Colon (tissue), 2 donors: ENCODE results near the gene SPG7.

Source experiments
- FAIRE-seq: peaks from 2 replicates; lab custom pipeline; 2012; peaks lifted over from hg19 to GRCh38; lab: Jason Lieb, UNC
- donor health status: control.
- donor health status: control.

Gene SPG7

DNA sequence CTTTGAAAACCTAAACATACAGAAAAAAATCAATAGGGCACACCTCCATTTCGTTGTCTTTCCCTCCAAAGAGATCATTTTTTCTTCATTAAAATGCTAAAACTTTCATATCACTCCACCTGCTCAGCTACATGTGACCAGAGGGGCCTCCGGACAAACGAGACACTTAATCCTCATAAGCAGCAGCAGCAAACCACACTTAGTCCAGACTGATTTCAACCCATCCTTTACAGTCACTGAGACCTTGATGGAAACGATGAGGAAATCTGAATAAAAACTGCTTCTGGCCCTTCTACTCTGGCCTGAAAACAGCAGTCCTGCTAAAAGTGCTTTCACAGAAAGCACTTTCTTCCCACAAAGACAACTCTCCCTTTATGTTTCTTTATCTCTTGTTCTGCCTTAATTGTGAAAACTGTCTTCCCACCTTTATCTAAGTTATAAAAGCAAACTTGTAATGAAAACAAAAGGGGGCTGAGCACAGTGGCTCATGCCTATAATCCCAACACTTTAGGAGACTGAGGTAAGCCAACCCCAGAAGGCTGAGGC lies 22.4 kb upstream of the SPG7 start:
- FAIRE-seq: no peak

DNA sequence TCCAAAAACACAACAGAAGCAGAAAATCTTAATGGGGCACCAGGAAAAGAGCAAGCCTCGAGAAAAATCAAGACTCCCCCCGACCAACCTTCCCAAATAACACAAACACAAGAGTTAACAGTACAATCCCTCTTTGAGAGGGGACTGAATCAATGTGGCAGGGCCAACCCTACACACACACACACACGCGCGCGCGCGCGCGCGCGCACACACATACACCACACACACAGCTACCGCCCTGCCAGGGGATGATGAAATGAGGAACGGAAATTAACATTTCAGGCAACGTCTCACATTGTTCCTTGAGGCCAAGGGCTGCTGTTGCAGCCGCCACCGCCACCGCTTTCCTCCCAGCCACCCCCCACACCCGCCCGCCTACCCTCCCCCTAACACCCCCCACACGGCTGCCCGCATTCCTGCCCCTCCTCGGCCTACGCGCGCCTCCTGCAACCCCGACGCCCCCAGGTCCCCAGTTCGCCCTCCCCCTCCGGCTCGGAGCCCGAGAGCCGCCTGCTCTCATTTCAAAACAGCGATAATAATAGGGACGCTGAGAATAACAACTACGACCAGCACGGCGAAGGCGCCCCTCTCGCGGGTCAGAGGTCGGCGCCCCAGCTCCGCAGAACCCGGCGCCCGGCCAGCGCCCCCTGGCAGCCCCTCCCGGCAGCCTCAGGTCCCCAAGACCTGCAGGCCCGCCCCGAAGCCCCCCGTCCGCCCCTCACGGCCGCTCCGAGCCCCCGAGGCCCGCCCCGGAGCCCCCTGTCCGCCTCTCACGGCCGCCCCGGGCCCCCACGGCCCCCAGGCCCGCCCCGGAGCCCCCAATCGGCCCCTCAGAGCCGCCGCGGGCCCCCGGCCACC lies 18.9 kb upstream of the SPG7 start:
- no peak for FAIRE-seq

DNA sequence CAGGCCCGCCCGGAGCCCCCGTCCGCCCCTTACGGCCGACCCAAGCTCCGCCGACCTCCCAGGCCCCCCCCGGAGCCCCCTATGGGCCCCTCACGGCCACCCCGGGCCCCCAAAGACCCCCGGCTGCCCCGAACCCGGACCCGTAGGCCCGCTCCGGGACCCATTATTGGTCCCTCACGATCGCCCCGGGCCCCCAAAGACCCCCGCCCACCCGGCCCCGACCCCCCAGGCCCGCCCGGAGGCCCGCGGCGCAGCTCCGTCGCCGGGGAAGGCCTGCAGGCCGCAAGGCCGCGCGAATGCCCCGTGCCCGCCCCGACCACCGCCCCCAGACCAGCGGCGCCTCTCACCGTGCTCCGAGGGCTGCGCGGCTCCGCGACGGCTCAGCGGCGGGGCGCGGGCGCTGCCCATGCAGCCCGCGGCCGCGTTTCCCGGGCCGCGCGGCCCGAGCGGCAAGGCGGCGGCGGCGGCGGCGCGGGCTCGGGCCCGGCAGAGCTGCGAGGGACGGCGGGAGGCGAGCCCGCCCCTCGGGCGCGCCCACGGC lies 18.2 kb upstream of the SPG7 start:
- no peak for FAIRE-seq

DNA sequence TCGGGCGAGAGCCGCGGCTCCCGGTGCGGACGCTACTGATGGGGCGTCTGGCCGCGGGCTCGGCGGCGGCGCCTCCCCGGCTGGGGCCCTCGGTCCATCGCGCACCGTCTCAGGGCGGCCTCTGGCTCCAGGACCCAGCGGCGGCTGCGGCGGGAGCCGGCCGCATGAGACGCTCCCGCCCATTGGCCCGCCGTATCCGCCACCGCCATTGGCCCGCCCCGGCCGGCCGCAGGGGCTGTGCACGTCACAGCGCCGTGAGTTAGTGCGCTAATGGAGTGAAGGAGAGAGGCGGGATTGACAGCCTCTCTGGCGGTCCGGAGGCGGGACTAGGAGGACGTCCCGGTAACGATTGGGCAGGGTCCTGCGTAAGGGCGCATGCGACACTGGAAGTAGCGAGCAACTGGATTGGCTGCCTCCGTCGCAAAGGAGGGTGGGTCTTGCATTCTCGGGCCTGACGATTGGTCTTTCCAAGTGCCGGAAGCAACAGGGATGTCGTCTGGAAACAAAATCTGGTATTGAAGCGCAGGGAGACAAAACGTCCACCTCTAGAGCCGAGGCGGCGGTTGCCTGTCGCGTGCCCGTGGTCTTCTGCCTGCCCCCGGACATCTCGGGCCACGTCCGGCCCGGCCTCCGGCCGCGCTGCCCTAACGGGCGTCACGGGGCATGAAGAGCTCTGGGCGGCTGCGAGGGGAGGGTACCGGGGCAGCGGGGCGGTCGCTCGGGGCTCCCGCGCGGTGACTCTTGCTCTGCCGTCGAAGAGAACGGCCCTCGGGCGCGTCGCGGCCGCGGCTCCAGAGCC lies 17.6 kb upstream of the SPG7 start, which contains the start of gene ANKRD11:
ANKRD11 (minus strand) TSS at position 123 of the 799 bp plus-strand sequence. CDS start 173,542 bp downstream, outside the sequence.
- no peak for FAIRE-seq

DNA sequence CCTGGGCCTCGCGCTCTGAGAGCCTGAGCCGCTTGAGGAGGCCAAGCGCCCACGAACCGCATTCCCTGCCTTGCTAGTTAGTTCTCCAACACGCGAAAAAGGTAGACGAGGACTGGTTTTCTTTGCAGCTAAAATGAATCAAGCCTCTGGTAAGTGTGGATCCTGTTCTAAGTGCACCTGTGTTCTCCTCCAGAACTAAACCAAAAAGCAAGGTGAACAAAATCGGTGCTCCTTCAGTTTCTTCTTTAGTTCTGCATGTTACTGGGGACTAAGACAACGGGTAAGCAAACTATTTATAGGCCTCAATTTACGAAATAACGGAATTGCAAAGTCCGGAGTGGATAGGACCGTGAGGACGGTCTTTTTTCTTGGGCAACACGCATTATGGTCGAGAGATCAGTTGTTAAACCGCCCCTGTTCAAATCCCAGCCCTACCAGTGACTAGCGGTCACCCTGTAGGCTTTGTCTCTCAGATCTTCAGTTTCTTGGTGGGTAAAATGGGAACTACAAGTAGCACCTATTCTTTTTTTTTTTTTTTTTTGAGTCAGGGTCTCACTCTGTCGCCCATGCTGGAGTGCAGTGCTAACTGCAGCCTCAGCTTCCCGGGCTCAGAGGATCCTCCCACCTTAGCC lies 16.8 kb upstream of the SPG7 start:
- FAIRE-seq: no peak

DNA sequence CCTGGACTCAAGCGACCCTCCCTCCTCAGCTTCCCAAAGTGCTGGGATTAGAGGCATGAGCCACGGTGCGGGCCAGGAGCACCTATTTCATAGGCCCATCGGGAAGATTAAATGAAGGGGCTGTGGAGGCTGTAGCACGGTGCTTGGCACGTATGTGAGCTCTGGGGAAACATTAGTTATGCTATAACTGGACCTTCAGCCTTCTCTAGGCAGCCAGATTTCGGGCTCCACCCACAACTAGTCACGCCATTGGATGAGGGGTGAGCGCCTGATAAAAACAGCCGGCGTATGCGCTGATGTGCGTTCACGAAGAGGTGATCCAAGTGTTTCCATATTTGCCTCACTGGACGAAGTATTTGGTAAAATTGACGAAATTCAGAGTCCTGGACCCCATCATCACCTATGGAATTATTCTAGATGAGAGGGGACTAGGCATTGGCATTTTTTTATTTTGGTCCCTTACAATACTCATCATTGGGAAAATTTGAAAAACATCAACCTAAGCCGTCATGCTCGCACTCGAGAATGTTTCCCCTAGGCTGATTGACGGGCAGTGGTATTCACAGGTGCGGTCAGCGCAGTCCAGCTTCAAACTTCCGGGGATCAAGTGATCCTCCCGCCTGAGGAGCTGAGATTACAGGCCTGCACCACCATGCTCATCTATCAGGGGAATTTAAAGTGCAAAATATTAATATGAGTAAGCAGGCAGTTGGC lies 16.1 kb upstream of the SPG7 start:
- no peak for FAIRE-seq

DNA sequence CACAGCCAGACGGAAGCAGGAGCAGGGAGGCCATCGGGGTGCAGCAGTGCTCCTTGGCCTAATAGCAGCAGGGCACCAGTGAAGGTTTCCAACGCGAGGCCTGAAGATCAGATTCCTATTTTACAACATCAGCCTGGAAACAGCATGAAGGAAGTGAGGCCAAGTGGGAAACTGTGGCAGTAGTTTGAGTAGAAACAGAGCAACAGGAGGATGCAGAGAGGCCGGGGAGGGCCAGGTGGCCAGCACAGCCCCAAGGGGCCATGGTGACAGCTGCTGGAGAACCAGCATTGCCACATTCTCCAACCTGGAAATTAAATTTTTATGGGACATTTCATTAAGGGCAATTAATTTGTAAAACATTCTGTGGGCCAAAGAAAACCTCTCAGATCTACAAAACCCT lies 14.4 kb upstream of the SPG7 start:
- FAIRE-seq: no peak

DNA sequence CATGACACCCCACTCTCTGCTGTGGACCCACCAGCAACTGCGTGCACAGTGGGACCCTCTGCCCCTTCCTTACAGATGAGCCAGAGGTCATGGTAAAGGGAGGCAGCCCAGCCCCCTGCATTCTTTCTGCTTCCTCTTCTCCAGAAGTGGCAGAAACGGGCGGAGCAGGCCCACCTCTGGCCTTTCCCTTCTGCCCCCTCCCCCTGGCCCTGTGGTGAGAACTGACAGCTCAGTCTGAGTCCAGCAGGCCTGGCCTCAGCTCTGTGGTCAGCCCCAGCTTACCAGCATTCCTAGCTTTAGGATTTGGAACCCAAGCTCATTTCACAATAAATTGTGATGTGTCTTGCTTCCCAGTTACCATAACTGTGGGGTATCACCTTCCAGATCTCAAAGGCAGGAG lies 13.1 kb upstream of the SPG7 start:
- no peak for FAIRE-seq

DNA sequence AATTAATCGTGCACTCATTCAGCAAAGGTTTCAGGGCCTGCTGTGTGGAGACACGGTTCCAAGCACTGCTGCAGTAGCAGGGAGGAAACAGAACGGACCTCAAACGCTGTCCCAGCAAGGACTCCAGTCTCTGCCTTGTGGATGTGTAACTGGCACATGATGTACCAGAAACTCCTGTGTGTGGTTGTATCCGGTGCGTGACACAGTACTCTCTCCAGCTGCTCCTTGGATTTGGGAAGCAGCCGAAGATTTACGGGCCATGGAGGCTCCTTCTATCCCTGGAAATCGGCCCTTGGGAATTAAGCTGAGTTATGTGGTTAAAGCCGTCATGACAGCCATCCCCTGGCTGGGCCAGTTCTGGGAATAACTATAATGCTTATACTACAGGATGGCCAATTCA lies 9.4 kb upstream of the SPG7 start:
- FAIRE-seq: no peak

DNA sequence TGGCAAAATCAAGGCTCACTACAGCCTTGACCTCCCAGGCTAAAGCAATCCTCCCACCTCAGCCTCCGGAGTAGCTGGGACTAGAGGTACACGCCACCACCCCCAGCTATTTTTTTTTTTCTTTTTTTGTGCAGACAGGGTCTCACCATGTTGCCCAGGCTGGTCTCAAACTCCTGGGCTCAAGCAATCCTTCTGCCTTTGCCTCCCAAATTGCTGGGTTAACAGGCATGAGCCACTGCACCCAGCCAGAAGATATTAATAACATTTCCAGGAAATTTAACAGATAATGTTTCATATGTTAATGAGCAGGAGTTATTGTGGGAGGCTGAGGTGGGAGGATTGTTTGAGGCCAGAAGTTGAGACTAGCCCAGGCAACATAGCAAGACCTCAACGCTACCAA lies 8.4 kb upstream of the SPG7 start:
- FAIRE-seq: no peak

DNA sequence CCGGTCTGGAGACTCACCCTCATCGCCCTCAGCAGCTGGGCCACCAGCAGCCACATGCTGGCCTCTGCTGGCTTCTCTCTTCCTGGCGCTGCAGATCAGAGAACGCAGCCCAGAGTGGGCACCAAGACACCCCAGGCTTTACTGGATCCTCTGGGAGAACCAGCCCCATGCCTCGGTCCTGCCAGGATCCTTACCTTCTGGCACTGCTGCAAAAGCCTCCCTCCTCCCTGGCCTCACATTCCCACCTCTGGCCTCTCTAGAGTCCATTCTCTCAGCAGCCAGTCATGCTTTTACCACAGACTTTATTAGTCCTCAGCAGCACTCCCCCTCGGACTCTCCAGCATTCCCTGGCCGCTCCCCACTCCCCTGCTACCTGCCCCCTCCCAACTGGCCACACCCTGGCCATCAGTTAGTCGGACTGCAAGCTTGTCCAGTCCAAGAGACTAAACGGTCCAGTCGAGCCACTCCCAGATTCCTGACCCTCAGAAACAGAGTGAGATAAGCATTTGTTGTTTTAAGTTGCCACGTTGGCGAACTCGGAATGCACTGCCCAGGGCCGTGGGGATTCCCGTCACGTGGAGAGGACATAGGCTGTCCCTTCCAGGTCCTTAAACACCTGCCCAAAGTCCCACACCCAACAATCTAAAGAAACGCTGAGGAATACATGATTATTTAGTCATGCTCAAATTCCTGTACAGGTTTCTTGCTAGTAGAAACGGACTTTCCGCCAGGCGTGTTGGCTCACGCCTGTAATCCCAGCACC lies 5.9 kb upstream of the SPG7 start:
- FAIRE-seq: no peak

DNA sequence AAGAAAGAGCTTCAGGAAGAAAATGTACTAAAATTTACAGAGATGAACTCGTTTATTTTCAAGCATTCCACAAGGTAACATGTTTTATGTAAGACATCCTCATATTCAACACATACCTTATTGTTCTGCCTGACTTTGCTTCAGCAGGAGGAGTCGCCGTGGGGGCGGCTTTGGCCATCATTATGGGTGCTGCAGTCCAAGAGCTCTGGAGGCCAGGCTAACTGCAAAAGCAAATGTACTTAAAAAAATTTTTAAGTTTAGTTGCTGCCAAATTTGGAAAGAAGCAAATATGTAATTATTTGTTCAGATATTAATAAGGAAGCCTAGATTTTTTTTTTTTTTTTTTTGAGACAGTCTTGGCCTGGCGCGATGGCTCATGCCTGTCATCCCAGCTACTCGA lies 4.1 kb upstream of the SPG7 start:
- FAIRE-seq: no peak

DNA sequence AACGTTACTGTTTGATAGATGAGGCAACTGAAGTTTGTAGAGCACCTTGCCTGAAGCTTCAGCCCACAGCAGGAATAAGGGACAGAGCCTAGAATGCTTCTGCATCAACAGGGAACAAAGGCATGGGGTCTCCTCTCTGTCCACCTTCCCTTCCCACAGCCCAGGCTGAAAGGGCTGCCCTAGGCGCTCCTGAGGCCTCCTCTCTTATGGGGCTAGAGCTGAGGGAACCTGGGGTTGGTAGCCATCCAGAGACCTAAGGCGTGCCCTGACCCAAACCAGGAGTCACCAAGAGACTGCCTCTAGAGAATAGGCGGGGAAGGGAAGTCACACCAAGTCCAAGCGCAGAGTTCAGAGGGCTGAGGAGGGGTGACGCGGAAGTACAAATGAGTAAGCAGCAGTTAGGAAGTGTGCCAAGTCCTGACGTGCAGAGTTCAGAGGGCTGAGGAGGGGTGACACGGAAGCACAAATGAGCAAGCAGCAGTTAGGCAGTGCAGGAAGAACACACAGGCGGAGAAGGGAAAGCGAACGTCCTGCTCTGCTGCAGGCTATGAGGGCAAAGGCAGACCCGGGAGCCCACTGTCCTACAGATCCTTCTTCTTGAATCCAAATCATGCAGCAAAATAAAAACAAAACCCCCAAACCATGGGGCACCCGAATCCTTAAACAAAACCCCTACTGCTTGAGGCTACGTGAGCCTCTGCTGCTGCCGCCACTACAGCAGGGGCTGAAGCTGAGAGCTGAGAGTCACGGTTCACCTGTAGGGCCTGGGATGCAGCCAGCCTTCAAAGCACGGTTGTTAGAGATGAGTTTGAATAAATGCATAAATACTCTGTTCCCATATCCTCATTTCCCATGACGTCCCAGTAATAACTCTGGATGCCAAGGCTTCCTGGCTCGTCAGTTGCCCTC lies 2.7 kb upstream of the SPG7 start:
- FAIRE-seq: no peak

DNA sequence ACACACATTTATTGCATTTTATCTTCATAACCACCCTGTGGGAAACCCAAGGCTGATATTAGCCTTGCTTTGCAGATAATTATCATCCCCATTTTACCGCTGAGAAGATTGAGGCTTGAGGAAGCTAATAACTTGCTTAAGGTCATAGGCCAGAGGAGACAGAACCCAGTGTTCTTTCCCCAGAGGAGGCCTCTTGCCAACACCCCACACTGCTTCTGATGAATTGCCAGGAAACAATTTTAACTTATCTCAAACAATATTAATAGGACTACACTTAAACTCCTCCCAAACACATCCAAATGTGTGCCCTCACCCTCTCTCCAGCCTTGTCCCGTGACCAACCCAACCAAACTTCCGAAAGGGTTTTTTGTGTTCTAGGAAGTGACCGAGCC lies 2.1 kb upstream of the SPG7 start:
- no peak for FAIRE-seq

DNA sequence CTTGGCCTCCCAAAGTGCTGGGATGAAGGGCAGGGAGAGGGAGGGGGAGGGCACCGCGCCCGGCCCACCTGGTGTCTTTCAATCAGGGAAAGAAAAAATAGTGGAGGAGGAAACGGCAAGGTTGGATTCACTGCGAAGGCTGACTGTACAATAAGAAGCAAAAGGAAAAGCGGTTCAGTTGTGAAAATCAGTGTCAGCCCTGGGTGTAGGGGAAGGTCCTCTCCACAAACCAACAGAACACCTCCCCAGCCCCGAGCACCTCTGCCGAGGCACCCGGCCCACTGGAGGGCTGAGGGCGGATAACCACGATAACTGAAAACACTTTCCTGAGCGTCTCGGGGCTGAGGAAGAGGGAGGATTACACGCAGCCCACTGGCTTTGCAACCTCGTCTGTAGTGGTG lies 1.4 kb upstream of the SPG7 start:
- no peak for FAIRE-seq

DNA sequence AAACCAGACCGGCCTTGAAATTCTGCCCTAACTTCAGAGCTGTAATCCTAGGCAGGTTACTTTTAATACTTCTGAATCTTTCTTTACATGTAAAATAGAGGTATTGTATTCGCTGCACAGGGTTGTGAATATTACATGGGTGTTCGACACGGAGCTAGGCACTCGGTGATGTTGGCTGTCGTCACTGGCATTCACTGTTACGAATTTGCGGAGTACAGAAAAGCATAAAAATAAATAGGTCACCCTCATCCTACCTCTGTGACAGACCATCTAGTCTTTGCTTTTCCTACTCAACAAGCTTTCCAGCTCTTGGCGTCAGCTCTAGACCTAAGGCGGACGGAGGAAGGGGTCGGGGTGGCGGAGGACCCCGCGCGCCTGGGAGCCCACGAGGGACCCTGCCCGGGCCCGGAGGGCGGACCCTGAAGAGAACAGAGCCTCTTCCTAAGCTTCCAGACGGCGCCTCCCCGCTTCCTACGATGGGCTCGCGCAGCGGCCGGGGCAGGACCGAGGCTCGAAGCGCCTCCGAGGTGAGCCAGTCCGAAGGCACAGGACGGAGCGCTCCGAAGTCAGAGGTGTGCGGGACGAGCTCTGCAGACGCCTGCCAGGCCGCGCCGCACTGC lies 879 bp upstream of the SPG7 start:
- no peak for FAIRE-seq

DNA sequence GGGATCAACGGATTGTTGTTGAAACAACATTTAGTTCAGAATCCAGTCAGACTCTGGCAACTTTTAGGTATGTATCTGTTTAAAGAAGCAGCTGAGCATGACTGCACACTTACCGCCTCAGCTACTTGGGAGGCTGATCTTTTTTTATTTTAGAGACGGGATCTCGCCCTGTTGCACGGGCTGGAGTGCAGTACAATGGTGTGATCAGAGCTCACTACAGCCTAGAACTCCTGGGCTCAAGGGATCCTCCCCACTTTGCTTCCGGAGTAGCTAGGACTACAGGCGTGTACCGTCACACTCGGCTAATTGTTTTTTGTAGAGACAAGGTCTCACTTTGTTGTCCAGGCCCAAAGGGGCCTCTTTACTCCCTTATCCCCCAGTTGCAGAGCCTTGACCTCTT lies 2.3 kb downstream of the SPG7 start:
- no peak for FAIRE-seq

DNA sequence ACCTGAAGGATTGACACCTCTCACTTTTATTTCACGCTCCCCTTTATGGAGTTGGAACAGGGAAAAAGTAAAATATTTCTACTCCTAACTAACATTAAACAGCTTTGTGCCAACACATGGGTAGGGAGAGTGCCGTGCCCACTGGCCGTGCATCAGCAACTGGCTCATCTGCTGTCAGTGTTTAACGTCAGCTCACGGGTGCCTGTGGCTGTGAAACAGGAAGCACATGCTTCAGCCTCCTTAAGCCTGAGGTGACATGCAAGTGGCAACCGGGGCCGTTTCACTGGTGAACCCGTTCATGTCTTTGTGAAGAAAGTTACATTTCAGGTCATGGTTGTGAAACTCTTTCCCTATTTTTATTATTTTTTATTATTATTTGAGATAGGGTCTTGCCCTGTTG lies 3.2 kb downstream of the SPG7 start:
- FAIRE-seq: no peak

DNA sequence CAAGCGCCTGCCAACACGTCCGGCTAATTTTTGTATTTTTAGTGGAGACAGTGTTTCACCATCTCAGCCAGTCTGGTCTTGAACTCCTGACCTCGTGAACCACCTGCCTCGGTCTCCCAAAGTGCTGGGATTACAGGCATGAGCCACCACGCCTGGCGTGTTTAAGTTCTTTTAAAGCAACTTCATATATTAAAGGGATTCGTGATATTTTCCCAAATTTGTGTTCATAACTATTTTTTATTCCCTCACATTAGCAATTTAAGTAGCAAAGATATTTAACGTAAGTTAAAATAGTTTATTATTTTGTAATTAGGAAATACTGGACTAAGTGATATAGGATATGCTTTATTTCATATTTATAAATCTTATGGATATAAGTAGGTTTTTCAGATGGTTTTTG lies 4.2 kb downstream of the SPG7 start:
- FAIRE-seq: no peak
